ENCODE data around the gene FHAD1.
A peak's percentile ranks its signal among the peaks of the same experiment; 100 is the strongest.

The FHAD1 gene

DNA sequence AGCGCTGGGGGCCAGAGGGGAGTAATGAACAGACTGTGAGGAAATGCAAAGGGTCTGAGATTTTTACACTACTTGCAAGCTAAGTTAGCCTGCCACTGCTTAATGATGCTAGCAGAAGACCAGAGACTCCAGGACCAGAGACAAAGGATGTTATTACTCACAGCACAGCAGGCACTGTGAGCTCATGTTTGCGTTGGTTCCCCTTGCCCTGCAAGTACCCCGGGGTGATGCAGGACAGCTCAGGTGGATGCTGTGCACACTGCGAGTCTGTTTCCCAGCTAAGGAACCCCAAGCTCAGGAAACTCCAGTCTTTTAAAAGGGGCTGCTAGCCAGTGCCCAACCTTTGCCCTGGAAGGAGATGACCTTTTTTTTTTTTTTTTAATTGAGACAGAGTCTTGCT lies 1.2 kb downstream of the FHAD1 start:
- no peak for DNase-seq (ENCODE audit: low read depth)

DNA sequence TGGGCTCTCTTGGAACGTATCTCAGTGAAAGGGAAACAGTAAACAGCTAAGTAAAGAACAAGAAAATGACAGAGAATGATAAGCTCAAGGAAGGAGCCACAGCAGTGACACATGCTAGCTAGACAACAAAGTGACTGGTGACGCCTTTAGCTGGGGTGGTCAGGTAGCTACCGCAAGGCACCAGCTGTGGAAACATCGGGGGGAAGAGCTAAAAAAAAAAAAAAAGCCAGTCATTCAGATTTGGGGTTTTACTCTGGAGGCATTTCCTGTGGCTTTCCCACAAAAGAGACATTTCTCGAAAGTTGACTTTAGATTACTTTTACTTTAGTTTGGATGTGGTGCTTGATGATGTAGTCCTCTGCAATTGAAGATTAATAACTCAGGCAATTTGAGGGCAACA lies 2.1 kb downstream of the FHAD1 start:
- DNase-seq (ENCODE audit: low read depth) = no peak

DNA sequence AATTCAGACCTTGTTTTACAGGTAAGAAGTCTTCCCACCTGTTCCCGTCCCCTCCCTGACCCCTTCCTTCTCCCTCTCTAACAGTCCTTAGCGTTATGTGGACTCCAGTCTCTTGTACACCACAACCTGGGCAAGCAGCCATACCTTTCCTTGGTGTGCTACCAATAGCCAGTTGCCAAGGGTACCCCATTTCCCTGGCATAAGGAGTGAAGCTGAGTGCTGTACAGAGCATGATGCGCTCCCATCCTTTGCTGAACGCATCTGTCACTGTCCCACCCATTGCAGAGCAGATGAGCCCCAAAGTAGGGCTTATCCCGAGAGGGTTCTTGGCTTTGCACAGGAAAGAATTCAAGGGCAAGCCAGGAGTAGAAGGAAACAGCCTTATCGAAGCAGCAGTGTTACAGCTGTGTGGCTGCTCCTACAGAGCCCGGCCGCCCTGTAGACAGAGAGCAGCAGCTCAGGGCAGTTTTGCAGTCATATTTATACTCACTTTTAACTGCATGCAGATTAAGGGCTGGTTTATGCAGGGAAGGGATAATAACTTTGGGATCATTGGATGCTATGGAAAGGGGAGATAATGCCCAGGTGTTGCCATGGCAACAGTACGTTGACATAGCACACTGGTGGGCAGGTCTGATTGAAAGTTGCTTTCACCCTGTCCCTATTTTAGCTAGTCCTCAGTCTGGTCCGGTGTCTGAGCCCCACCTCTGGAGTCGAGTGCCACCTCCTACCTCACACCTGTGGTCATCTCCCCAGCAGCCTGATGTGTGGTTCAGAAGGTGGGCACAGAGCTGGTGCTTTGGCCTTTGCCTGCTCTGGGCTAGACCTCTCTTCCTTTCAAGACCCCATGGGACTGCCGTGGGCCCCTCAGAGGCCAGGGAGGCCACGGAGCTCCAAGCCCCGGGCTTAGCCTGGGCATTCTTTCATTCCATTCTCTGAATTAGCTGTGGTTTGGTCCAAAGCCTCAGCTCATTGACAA lies 5.1 kb downstream of the FHAD1 start:
- DNase-seq (ENCODE audit: low read depth) = no peak

DNA sequence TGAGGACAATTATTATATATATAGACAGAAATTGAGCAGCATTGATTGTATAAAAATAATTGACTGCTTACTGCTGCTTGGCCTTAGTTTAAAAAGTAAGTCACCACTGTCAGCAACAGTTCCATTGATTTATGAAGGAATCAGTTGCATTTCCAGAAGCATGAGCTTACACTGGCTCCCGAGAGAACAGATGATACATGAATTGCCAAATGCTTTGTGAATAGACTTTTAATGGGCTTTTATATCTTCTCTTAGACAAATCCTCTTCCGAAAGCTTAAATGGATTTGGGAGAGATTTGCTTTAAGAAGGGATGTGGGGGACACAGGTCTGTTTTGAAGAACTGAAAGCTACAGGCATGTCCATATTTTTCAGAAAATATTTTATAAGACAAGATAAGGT lies 7.5 kb downstream of the FHAD1 start:
- DNase-seq (ENCODE audit: low read depth) = no peak

DNA sequence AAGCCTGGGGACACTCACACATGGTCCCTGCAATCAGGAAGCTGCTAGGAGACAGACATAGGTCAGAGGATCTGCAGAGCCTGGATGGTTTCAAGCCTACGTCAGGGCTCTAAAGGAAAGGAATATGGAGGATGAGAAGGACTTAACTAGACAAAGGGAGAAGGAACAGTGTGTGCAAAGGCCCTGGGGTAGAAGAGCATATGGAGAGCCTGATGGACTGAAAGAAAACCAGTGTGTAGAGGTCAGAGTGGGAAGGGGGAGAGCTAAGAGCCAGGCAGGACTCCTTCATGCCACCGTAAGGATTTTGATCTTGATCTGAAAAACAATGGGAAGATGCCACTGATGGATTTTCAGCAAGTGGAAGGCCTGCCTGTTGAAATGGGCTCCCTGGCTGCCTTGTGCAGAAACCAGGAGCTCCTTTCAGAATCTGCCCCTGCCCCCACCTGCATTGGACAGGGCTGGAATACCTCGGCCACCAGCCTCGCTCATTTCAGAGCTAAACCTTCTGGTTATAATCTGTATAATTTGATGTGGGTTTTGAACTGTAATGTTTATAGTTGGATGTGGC lies 8.6 kb downstream of the FHAD1 start:
- DNase-seq (ENCODE audit: low read depth) = no peak

DNA sequence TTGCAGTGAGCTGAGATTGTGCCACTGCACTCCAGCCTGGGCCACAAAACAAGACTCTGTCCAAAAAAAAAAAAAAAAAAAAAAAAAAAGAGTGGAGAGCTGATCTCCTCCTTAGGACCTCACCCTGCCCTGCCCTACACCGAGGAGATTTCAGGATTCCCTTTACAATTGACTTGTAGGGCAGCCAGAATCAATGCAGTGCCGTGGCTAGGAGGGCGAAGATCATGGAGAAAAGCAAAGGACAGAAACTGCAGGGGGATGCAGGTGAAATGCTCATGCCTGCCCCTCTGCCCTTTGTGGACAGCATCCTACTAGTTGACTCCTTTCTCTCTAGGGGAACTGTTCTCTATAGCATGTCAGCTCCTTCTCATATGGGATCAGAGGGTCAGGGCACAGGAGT lies 9.6 kb downstream of the FHAD1 start:
- DNase-seq (ENCODE audit: low read depth) = no peak

DNA sequence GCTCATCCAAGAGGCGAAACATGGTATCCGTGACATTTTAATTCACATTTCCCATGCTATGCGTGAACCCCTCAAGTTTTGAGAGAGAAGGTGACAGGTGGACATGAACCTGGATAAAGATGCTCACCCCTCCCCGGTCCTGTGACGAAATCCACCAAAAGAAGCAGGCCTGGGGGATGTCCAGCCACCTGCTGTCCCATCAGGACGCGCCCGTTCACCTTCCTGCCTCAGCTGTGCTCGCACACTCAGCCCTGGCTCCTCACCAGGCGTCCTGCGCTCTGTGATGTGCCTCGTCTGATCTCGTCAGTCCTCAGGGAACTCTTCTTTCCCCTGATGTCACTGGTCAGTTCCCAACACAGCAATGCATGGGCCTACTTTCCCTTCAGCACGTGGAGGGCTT lies 10.3 kb downstream of the FHAD1 start:
- DNase-seq (ENCODE audit: low read depth) = no peak

DNA sequence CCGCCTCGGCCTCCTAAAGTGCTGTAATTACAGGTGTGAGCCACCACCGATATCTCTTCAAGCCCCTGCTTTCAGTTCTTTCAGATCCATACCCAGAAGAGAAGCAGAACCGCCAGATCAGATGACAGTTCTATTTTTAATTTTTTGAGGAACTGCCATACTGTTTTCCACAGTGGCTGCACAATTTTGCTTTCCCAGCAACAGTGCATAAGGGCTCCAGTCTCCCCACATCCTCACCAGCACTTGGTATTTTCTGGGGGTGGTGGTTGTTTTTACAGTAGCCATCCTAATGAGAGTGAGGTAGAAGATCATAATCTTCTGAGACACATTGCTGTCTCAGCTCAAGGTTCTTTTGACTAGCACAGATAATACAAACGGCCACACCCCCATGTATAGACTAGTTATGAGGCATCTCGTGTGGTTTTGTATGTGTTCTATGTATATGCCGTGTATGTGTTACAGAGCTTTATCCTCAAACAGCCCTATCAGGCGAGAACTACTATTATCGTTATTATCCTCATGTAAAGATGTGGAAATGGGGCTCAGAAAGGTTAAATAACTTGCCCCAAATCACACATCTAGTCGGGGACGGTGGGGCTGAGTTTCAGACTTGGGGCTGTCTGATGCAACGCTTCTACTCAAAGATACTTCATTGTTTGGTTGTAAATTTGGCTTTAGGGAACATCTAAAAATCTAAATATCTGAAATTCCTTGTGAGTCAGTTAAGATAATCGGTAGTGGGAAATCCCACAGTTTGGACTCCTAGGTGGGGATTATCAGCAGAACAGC lies 12.0 kb downstream of the FHAD1 start:
- DNase-seq (ENCODE audit: low read depth) = no peak

DNA sequence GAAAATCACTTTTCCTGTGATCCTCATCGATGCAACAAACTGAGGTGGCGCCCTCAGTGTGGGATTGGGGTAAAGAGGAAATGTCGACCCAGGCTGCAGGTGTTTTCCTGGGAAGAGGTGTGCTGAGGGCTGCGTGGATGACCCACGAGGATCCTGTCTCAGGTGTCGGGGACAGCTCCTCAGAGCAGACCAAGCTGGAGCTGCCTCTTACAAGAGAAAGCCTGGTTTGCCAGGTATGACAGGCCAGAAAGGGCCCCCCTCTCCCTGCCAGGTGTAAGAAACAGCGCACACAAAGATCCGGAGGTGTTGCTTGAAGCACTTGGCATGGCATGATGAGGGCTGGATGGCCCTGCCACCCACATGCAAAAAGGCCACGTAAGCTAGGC lies 12.6 kb downstream of the FHAD1 start:
- DNase-seq (ENCODE audit: low read depth) = no peak

DNA sequence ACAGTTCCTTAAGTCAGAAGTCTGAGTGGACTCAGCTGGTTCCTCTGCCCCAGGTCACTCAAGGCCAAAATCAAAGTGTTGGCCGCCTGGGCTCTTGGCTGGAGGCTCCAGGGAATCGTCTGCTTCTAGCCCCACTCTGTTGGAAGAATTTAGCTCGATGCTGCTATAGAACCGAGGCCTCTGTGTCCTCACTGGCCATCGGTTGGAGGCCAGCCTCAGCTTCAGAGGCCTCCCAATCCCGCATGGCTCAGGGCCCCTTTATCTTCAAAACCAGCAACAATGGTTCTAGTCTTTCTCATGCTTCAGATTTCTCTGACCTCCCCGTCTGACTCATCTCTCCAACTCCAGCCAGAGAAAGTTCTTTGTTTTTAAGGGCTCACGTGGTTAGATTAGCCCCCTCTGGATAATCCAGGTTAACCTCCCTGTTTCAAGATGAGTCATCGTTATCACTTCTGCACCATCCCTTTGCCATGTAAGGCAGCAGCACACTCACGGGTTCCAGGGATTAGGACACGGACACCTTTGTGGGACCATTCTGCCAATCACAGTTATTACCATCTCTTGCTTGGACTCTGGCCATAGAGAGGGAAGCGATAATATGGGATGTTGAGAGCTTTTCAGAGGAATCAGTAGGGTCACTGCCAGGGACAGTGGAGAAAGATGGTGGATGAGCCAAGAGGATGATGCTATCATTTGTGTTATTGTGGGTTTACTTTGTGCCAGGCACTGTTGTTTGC lies 13.6 kb downstream of the FHAD1 start:
- no peak for DNase-seq (ENCODE audit: low read depth)

DNA sequence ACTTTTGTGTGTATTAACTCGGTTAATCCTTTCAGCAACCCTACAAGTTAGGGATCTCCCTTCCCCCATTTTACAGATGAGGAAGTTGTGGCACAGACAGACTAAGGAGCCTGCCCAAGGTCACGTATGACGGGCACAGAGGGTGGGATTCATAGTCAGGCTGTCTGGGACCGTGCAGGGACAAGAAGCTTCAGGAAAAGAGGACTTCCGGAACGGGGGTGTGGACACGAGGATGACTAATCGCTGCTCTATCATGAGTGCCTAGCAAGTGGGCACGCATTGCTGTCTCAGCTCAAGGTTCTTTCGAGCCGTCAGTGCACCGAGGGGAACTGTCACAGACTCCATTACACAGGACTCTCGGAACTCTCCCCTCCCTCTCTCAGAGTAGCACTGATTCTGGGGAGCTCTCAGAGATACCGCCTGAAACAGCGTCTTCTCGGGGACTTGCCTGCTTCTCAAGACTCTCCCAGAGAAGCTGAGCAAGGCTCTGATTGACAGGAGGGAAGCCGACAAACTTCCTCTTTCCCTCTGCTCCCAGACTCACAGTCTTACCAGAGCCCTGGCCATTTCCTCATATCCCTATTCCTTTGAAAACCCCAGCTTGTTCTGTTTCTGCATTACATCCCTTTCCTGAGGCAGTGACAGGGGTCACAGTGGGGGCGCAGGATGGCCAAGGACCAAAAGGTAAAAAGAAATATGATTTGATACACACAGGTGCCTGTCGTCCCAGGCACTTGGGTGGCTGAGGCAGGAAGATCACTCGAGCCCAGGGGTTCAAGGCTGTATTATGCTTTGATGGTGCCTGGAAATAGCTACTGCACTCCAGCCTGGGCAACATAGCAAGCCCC lies 14.4 kb downstream of the FHAD1 start:
- DNase-seq (ENCODE audit: low read depth) = no peak

DNA sequence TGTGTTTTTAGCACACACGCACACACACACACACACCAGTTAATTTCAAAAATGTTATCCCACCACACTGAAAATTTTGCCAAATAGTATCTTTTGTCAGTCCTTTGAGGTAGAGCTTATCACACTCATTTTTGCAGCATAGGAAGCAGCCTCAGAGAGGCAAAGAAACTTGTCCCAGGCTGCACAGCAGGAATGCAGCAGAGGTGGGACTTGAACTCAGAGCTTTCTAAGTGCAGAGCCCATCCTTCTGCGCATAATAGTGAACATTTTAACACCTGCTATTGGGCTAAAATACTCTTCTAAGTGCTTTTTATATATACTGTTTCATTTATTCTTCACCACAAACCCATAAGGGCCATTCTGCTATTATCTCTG lies 15.0 kb downstream of the FHAD1 start:
- DNase-seq (ENCODE audit: low read depth) = no peak

DNA sequence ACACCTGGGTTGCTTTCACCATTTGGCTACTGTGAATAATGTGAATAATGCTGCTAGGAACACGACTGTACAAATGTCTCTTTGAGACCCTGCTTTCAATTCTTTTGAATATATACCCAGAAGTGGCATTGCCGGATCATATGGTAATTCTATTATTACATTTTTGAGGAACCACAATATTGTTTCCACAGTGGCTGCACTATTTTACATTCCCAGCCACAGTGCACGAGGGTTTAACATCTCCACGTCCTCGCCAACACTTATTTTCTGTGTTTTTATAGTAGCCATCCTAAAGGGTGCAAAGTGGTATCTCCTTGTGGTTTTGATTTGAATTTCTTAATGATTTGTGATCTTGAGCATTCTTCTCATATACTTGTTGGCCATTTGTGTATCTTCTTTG lies 15.7 kb downstream of the FHAD1 start:
- DNase-seq (ENCODE audit: low read depth) = no peak

DNA sequence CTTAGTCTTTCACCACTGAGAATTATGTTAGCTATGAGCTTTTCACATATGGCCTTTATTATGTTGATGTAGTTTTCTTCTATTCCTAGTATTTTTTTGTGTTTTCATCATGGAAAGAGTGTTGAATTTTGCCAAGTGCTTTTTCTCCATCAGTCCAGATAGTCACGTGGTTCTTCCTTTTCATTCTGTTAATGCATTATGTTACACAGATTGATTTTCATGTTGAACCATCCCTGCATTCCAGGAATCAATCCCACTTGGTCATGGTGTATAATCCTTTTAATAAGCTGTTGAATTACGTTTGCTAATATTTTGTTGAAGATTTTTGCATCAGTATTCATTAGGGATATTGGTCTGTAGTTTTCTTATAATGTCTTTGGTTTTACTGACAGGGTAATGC lies 17.7 kb downstream of the FHAD1 start:
- no peak for DNase-seq (ENCODE audit: low read depth)

DNA sequence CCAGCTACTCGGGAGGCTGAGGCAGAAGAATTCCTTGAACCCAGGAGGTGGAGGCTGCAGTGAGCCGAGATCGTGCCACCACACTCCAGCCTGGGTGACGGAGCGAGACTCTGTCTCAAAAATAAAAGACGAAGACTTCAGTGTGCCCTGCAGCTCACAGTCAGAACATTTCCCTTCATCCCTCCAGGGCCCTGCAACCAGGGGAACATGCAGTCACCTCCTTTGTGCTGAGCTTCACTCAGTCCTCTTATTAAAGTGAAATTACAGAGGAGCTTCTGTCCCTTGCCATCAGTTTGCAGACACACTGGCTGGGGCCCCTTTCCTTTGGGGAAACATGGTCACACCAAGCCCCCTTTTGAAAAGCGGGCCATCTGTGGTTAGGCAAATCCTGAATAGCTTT lies 24.2 kb downstream of the FHAD1 start:
- DNase-seq (ENCODE audit: low read depth) = no peak

DNA sequence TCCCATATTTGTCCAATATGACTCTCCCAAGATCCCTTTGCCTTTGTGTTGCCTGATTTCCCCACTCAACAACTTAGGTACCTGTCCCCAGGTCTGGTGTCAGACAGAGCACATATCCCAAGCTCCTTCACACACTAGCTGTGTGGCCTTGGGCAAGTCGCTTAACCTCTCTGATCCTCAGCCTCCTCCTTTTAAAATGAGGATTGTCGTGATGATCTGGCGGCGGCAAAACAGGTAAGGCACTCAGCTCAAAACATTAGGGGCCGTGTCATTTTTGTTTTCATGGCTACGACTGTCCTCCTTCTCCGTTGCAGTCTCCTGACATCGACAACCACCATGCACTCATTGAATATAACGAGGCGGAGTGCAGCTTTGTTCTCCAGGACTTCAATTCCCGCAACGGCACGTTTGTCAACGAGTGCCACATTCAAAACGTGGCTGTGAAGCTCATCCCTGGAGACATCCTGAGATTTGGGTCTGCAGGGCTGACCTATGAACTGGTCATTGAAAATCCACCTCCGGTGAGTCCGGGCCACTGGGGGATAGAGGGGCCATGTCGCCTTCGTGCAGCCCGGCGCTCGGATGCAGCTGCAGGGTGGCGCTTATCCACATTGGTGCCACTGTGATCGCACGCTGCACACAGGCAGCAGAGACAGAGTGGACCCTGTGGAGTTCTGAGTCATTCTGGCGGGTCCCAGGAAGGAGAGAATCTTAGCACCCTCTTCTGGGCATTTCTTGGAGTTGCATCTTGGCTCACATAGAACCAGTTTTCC lies 25.2 kb downstream of the FHAD1 start:
- peak; percentile 28 for DNase-seq (ENCODE audit: low read depth)

DNA sequence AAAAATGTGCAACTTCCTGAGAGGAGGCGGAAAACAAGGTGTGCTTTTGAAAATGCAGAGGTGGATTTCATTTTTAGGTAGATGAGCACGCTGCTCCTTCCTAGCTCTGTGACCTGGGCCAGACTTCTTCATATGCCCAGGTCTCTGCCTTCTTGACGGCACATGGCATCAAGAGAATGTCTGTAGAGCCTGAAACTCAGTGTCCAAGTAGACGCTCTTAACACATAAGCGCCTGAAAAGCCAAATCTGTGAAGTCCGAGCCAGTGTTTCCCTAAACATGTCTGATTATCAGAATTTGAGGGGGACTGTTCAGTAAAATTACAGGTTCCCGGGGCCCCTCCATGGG lies 25.7 kb downstream of the FHAD1 start:
- no peak for DNase-seq (ENCODE audit: low read depth)

DNA sequence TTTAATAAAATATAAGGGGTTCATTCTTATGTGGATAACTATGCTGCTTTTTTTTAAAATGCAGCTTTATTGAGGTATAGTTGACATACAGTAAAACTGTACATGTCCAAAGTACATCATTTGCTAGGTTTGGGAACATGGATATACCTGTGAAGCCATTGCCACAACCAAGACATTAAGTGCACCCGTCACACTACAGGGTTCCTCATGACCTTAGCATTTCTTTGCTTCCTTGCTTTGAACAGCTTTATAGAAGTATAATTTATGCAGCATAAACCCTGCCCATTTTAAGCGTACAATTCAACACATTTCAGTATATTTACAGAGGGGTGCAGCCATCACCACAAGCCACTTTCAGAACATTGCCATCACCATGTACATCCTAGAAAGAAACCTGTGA lies 26.3 kb downstream of the FHAD1 start:
- no peak for DNase-seq (ENCODE audit: low read depth)

DNA sequence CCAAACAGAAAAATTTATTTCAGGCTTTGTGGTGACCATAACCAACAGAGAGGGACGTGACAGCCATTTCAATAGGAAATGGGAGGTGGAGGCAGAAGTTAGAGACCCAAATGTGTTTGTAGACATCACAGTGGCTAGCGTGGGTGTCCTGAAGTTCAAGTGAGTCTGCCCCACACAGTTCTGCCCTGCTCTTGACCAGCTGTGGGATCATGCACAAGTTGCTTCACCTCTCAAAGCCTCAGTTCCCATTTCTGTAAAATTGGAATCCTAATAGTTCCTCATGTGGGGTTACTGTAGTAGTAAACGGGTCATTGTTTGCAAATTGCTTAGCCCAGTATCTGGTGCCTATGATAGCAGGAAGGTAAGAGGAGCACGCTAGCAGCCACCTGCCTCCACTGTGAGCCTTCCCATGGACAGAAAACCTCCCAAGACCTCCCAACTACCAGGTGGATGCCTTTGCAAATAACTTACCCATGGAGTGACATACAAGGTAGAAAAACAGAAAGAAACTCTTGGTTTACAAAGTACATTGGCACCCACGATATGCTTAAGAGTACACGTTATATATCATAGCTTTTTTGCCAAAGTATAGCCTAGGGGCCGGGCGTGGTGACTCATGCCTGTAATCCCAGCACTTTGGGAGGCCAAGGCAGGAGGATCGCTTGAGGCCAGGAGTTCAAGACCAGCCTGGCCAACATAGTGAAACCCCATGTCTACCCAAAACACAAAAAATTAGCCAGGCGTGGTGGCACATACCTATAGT lies 29.1 kb downstream of the FHAD1 start:
- DNase-seq (ENCODE audit: low read depth) = no peak

All from non-pigmented ciliary epithelial cell (primary cell).